ENCODE measurements around the gene CCDC134. TPM values are rescaled to one million over a fixed set of nuclear protein-coding genes. Genes with fewer than 3 reads are reported as not detected.
A peak's percentile ranks its signal among the peaks of the same experiment; 100 is the strongest.
"Not testable (repeated sequence)": the region's sequence is repeated elsewhere in the genome, so short reads cannot be mapped to it uniquely, and the experiment has no call there.

The CCDC134 gene
- polyA plus RNA-seq, 1 donor (not counting 4 experiments of a cell fraction or from before 2014, with no cell fraction given) = 4.1 TPM

- TF ChIP-seq EZH2 (IDR thresholded peaks at IDR 0.05; ENCODE audit: low read length) (no peak), CTCF (optimal IDR thresholded peaks at IDR 0.05 in 1 of 3, IDR thresholded peaks at IDR 0.05 in 1 of 3, conservative IDR thresholded peaks at IDR 0.05 in 1 of 3; ENCODE audit: extremely low read depth in 1 of 3, insufficient read depth in 2 of 3, low read length in 3 of 3) (no peak)
- FAIRE-seq (no peak), DNase-seq (ENCODE audit: low read depth, low spot score) (no peak)
- Histone ChIP-seq H2AFZ (ENCODE audit: control insufficient read depth, low read length) (no peak overlapping the region), H4K20me1 (ENCODE audit: control insufficient read depth, extremely low read depth, insufficient read depth, low read length) (no peaks in the 10 kb centered on the region), H3K27ac (ENCODE audit: control insufficient read depth, insufficient read depth, low read length) (peak overlapping the region; percentile 98), H3K9me3 (ENCODE audit: control insufficient read depth, low read depth, low read length) (no peaks in the 10 kb centered on the region), H3K36me3 (ENCODE audit: control insufficient read depth in 2 of 2, extremely low read depth in 1 of 2, insufficient read depth in 2 of 2, low read length in 2 of 2) (peaks cover 0 to 15% of the 10 kb centered on the region in 2 experiments), H3K4me1 (ENCODE audit: control insufficient read depth, extremely low read depth, insufficient read depth, low read length) (peaks cover 44% of the 10 kb centered on the region), H3K9ac (ENCODE audit: control insufficient read depth, extremely low read depth, insufficient read depth, low read length) (peak overlapping the region; percentile 90), H3K4me3 (ENCODE audit: control insufficient read depth in 2 of 3, extremely low read depth in 1 of 3, insufficient read depth in 2 of 3, low read depth in 1 of 3, low read length in 3 of 3) (peak overlapping the region; percentile 88 to 90 (median 90)), H3K79me2 (ENCODE audit: control insufficient read depth, insufficient read depth, low read length) (peaks cover 47% of the 10 kb centered on the region), H3K4me2 (ENCODE audit: control insufficient read depth, extremely low read depth, insufficient read depth, low read depth, low read length) (peak overlapping the region; percentile 98), H3K9me1 (ENCODE audit: control insufficient read depth, extremely low read depth, insufficient read depth, low read length) (no peaks in the 10 kb centered on the region), H3K27me3 (ENCODE audit: control insufficient read depth, extremely low read depth, insufficient read depth, low read length) (no peaks in the 10 kb centered on the region)
- dilution Hi-C loops (cut with MboI; ENCODE audit: extremely low pct_ligation_motif_present, low sequenced_read_pairs) = no loop called here
These were observed 33.0 kb downstream of the CCDC134 start for GRCh38 chr22:41833369-41834004.

DNA sequence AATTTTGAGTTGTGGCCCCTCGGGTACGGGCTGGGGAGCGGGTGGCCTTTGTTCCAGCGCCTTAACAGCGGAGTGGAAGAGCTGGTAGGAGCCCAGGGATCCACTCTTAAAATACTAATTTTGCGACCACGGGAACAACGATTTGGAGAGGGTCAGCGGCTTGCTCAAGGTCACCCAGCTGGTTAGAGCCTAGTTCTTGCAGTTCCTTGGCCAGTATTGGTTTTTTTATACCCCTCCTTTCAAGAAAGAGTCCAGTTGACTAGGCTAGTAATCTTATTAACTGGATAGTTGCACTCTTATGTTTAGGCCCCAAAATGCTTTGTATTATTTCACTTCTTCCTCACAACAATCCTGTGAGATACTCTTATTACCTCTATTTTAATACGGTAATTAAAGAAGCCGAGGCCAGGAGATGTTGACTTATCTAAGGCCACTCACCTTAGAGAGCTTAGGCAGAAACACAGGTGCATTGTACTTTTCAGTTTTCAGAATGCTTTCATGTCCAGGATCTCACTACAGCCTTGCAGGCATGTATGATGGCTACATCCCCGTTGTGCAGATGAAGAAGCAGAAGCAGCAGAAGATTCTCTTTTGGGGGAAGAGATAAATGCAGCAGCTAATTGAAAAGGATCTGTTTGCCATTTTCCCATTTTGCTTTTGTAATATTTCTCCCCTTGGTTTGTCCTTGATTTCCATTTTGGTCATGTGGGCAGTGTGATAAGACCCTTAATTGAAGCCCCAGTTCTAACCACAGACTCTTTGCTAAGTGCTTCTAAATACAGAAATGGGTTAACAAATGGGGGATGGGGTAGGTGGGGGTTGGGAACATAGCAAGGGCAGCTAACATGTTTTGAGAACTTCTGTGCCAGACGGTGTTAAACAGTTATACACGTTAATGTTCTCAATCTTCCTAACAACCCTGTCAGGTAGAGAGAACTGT, 33.8 kb downstream of the CCDC134 start:
- H3K9me1 ChIP-seq (ENCODE audit: control insufficient read depth, extremely low read depth, insufficient read depth, low read length) = no peaks in the 10 kb centered on the region
- dilution Hi-C loops (cut with MboI; ENCODE audit: extremely low pct_ligation_motif_present, low sequenced_read_pairs) = no loop called here
- H3K4me2 ChIP-seq (ENCODE audit: control insufficient read depth, extremely low read depth, insufficient read depth, low read depth, low read length) = peak overlapping the region; percentile 98
- H4K20me1 ChIP-seq (ENCODE audit: control insufficient read depth, extremely low read depth, insufficient read depth, low read length) = no peaks in the 10 kb centered on the region
- FAIRE-seq = peak; percentile 43
- H3K9me3 ChIP-seq (ENCODE audit: control insufficient read depth, low read depth, low read length) = no peaks in the 10 kb centered on the region
- no peak for TF ChIP-seq EZH2 (IDR thresholded peaks at IDR 0.05; ENCODE audit: low read length)
- TF ChIP-seq CTCF (optimal IDR thresholded peaks at IDR 0.05 in 1 of 3, IDR thresholded peaks at IDR 0.05 in 1 of 3, conservative IDR thresholded peaks at IDR 0.05 in 1 of 3; ENCODE audit: extremely low read depth in 1 of 3, insufficient read depth in 2 of 3, low read length in 3 of 3) = no peak
- DNase-seq (ENCODE audit: low read depth, low spot score) = no peak
- H3K9ac ChIP-seq (ENCODE audit: control insufficient read depth, extremely low read depth, insufficient read depth, low read length) = peak overlapping the region; percentile 90
- peak overlapping the region; percentile 88 to 90 (median 90) for H3K4me3 ChIP-seq (ENCODE audit: control insufficient read depth in 2 of 3, extremely low read depth in 1 of 3, insufficient read depth in 2 of 3, low read depth in 1 of 3, low read length in 3 of 3)
- H2AFZ ChIP-seq (ENCODE audit: control insufficient read depth, low read length) = no peak overlapping the region
- peaks cover 54% of the 10 kb centered on the region for H3K79me2 ChIP-seq (ENCODE audit: control insufficient read depth, insufficient read depth, low read length)
- H3K36me3 ChIP-seq (ENCODE audit: control insufficient read depth in 2 of 2, extremely low read depth in 1 of 2, insufficient read depth in 2 of 2, low read length in 2 of 2) = peaks cover 0 to 17% of the 10 kb centered on the region in 2 experiments
- H3K27ac ChIP-seq (ENCODE audit: control insufficient read depth, insufficient read depth, low read length) = peak overlapping the region; percentile 98
- H3K27me3 ChIP-seq (ENCODE audit: control insufficient read depth, extremely low read depth, insufficient read depth, low read length) = no peaks in the 10 kb centered on the region
- peaks cover 52% of the 10 kb centered on the region for H3K4me1 ChIP-seq (ENCODE audit: control insufficient read depth, extremely low read depth, insufficient read depth, low read length)

DNA sequence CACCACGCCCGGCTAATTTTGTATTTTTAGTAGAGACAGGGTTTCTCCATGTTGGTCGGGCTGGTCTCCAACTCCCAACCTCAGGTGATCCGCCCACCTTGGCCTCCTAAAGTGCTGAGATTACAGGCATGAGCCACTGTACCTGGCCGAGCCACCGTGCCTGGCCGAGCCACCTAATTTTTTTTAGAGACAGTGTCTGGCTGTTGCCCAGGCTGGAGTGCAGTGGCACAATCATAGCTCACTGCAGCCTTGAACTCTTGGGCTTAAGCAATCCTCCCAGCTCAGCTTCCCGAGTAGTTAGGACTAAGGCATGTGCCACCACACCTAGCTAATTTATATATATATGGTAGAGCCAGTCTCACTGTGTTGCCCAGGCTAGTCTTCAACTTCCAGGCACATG, 35.0 kb downstream of the CCDC134 start:
- peaks cover 0 to 20% of the 10 kb centered on the region in 2 experiments for H3K36me3 ChIP-seq (ENCODE audit: control insufficient read depth in 2 of 2, extremely low read depth in 1 of 2, insufficient read depth in 2 of 2, low read length in 2 of 2)
- H3K9me1 ChIP-seq (ENCODE audit: control insufficient read depth, extremely low read depth, insufficient read depth, low read length); H3K27me3 ChIP-seq (ENCODE audit: control insufficient read depth, extremely low read depth, insufficient read depth, low read length); H2AFZ ChIP-seq (ENCODE audit: control insufficient read depth, low read length); H4K20me1 ChIP-seq (ENCODE audit: control insufficient read depth, extremely low read depth, insufficient read depth, low read length); H3K9ac ChIP-seq (ENCODE audit: control insufficient read depth, extremely low read depth, insufficient read depth, low read length); H3K9me3 ChIP-seq (ENCODE audit: control insufficient read depth, low read depth, low read length); dilution Hi-C loops (cut with MboI; ENCODE audit: extremely low pct_ligation_motif_present, low sequenced_read_pairs); DNase-seq (ENCODE audit: low read depth, low spot score); H3K4me3 ChIP-seq (ENCODE audit: control insufficient read depth in 2 of 3, extremely low read depth in 1 of 3, insufficient read depth in 2 of 3, low read depth in 1 of 3, low read length in 3 of 3); FAIRE-seq: not testable (repeated sequence)
- H3K4me1 ChIP-seq (ENCODE audit: control insufficient read depth, extremely low read depth, insufficient read depth, low read length) = peaks cover 61% of the 10 kb centered on the region
- H3K27ac ChIP-seq (ENCODE audit: control insufficient read depth, insufficient read depth, low read length) = peak overlapping the region; percentile 10
- H3K79me2 ChIP-seq (ENCODE audit: control insufficient read depth, insufficient read depth, low read length) = peaks cover 66% of the 10 kb centered on the region
- peak overlapping the region; percentile 34 for H3K4me2 ChIP-seq (ENCODE audit: control insufficient read depth, extremely low read depth, insufficient read depth, low read depth, low read length)

Data from keratinocyte (primary cell).